ENCODE data around the gene TBL1XR1.

TBL1XR1 gene

DNA sequence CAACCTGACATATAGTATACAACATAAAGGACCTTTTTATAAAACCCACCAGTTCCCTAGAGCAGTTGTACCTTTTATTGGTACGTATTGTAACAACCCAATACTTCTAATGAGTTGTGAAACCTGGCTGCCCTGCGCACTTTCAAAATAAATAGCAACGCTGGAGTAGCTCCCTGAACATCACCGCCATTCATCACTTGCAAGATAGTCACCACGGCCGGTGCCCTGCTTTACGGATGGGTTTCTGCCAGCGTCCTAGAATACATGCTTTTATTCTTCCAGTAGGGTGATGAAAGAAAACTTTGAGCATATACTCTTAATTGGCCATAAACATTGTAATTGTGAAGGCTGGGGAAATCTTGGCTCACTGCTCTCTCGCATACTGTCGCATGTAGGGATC is 220.7 kb downstream of the TBL1XR1 start:
- Histone ChIP-seq H3K27me3 (no peaks in the 10 kb centered on the region), H3K4me3 (ENCODE audit: low read depth, low read length) (no peak overlapping the region), H3K4me1 (no peaks in the 10 kb centered on the region), H3K9me3 (no peaks in the 10 kb centered on the region), H3K36me3 (no peaks in the 10 kb centered on the region)
- TF ChIP-seq, protein P1, sequence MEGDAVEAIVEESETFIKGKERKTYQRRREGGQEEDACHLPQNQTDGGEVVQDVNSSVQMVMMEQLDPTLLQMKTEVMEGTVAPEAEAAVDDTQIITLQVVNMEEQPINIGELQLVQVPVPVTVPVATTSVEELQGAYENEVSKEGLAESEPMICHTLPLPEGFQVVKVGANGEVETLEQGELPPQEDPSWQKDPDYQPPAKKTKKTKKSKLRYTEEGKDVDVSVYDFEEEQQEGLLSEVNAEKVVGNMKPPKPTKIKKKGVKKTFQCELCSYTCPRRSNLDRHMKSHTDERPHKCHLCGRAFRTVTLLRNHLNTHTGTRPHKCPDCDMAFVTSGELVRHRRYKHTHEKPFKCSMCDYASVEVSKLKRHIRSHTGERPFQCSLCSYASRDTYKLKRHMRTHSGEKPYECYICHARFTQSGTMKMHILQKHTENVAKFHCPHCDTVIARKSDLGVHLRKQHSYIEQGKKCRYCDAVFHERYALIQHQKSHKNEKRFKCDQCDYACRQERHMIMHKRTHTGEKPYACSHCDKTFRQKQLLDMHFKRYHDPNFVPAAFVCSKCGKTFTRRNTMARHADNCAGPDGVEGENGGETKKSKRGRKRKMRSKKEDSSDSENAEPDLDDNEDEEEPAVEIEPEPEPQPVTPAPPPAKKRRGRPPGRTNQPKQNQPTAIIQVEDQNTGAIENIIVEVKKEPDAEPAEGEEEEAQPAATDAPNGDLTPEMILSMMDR (IDR thresholded peaks at IDR 0.05; ENCODE audit: low read depth, low read length): no peak
- DNase-seq: no peak

DNA sequence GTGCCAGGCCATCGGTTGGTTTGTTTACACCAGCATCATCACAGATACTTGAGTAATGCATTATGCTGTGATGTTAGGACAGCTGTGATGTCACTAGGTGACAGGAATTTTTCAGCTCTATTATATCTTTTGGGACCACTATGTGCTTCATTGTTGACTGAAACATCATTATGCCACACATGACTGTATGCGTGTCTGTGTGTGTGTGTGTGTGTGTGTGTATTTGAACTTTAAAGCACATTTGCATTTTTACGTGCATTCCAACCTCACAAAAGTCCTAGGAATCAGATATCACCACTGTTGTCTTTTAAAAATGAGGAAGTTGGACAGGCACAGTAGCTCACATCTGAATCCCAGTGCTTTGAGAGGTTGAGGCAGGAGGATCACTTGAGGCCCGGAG is 223.0 kb downstream of the TBL1XR1 start:
- Histone ChIP-seq H3K36me3 (no peaks in the 10 kb centered on the region), H3K27me3 (no peaks in the 10 kb centered on the region), H3K9me3 (no peaks in the 10 kb centered on the region), H3K4me3 (ENCODE audit: low read depth, low read length) (no peak overlapping the region), H3K4me1 (no peaks in the 10 kb centered on the region)
- no peak for DNase-seq
- TF ChIP-seq, protein P1 (IDR thresholded peaks at IDR 0.05; ENCODE audit: low read depth, low read length): no peak

DNA sequence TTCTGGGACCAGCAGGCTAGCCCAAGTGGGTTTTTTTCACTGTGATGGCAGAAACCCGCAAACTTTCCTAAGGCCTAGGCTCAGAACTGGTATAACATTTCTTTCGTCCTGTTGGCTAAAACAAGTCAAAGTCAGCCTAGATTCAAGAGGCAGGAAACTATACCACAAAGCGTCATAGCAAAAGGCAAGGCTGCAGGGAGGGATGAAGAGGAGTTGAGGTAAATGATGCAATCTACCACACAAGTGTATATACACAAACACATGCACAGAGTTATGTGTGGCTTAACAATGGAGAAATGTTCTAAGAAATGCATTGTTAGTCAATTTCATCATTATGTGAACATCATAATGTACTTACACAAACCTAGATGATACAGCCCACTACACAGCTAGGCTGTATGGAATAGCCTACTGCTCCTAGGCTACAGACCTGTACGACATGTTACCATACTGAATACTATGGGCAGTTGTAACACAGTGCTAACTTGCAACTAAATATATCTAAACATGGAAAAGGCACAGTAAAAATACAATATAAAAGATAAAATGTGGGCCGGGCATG is 225.6 kb downstream of the TBL1XR1 start:
- no peak for DNase-seq
- H3K36me3 ChIP-seq: no peaks in the 10 kb centered on the region
- TF ChIP-seq, protein P1 (IDR thresholded peaks at IDR 0.05; ENCODE audit: low read depth, low read length): no peak
- H3K4me1 ChIP-seq: peaks cover 4% of the 10 kb centered on the region; the same call in 1 of the 2 replicates
- no peaks in the 10 kb centered on the region for H3K9me3 ChIP-seq
- no peak overlapping the region for H3K4me3 ChIP-seq (ENCODE audit: low read depth, low read length)
- no peaks in the 10 kb centered on the region for H3K27me3 ChIP-seq

DNA sequence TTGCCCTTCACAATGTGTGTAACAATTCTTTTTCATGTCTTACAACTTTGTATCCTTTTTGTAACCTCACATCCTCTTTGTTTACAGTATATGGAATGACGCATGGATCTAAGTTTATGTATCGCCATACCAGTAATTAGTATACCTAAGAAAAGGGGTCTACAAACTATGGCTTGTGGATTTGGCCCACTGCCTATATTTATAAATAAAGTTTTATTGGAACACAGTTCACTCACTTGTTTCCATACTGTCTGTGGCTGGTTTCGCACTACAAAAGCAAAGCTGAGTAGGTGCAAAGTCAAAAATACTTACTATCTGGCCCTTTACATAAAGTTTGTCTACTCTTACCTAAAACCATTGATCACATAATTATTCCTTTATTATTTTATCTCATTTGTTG is 226.5 kb downstream of the TBL1XR1 start:
- H3K4me3 ChIP-seq (ENCODE audit: low read depth, low read length): no peak overlapping the region
- H3K4me1 ChIP-seq: peaks cover 4% of the 10 kb centered on the region; the same call in 1 of the 2 replicates
- no peaks in the 10 kb centered on the region for H3K27me3 ChIP-seq
- H3K36me3 ChIP-seq: no peaks in the 10 kb centered on the region
- TF ChIP-seq, protein P1 (IDR thresholded peaks at IDR 0.05; ENCODE audit: low read depth, low read length): no peak
- no peak for DNase-seq
- H3K9me3 ChIP-seq: no peaks in the 10 kb centered on the region

DNA sequence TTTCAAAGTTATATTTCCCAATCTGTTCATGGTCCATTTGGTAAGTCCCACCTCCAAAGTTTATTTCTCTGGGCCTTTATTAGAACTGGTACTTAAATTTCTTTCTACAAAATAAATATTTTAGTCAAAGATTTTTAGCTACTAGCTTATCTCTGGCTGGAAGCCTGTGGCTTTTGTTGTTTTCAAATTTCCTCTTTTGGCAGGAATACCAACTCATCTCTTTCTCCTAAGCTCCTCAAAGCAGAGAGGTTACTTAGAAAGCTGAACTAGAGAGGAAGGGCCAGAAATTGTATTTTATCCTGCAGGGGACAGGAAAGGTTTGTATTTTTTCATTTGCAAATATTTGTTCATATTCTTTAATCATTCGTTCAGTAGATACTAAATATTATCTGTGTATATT is 227.8 kb downstream of the TBL1XR1 start:
- no peak for DNase-seq
- Histone ChIP-seq H3K36me3 (no peaks in the 10 kb centered on the region), H3K4me1 (peaks cover 4% of the 10 kb centered on the region; the same call in 1 of the 2 replicates), H3K9me3 (no peaks in the 10 kb centered on the region), H3K27me3 (no peaks in the 10 kb centered on the region), H3K4me3 (ENCODE audit: low read depth, low read length) (no peak overlapping the region)
- TF ChIP-seq, protein P1 (IDR thresholded peaks at IDR 0.05; ENCODE audit: low read depth, low read length): no peak

All from BE2C (cell line).